GM12892 (cell line): ENCODE results near the gene CDK11B.

ENCODE experiments used
- POLR2A ChIP-seq: IDR thresholded peaks from 2 replicates; pipeline ENCODE4 v1.6.1; 2011; ENCODE audit warnings: low read depth, low read length, control low read depth
- POLR2AphosphoS5 ChIP-seq: IDR thresholded peaks from 2 replicates; pipeline ENCODE4 v1.6.1; 2011; ENCODE audit warnings: low read depth, low read length, control low read depth

DNA sequence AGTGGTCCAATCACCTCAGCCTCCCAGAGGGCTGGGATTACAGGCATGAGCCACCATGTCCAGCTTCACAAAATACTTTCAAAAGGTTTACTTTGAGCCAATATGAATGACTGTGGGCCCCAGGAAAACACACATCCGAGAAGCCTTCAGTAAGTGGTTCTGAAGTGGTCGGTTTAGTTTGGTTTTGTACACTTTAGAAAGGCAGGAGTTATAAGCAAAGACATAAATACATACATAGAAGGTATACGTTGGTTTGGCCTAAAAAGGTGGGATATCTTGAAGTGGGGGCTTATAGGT lies 46.8 kb downstream of the CDK11B start:
- TF ChIP-seq POLR2A (no peak), POLR2AphosphoS5 (no peak)
